Forelimb muscle (tissue), 1 donor: ENCODE measurements around the gene SPRY2. TPM values are rescaled to one million over a fixed set of nuclear protein-coding genes. Genes with fewer than 3 reads are reported as not detected.
A peak's percentile ranks its signal among the peaks of the same experiment; 100 is the strongest.
"Not testable (repeated sequence)": the region's sequence is repeated elsewhere in the genome, so short reads cannot be mapped to it uniquely, and the experiment has no call there.

Experiments used
- DNase-seq: peaks from one replicate; pipeline ENCODE4 v3.0.0-alpha.2; 2013; ENCODE audit warnings: low read depth
- polyA plus RNA-seq: library from polyadenylated mRNA; unstranded; fragments of 120-200 nt; gene quantifications from one replicate; pipeline ENCODE4 v1.2.1, GENCODE V29; 2013; ENCODE audit not compliant: insufficient read length

SPRY2 gene, protein sequence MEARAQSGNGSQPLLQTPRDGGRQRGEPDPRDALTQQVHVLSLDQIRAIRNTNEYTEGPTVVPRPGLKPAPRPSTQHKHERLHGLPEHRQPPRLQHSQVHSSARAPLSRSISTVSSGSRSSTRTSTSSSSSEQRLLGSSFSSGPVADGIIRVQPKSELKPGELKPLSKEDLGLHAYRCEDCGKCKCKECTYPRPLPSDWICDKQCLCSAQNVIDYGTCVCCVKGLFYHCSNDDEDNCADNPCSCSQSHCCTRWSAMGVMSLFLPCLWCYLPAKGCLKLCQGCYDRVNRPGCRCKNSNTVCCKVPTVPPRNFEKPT
- 67.8 TPM for polyA plus RNA-seq

DNA sequence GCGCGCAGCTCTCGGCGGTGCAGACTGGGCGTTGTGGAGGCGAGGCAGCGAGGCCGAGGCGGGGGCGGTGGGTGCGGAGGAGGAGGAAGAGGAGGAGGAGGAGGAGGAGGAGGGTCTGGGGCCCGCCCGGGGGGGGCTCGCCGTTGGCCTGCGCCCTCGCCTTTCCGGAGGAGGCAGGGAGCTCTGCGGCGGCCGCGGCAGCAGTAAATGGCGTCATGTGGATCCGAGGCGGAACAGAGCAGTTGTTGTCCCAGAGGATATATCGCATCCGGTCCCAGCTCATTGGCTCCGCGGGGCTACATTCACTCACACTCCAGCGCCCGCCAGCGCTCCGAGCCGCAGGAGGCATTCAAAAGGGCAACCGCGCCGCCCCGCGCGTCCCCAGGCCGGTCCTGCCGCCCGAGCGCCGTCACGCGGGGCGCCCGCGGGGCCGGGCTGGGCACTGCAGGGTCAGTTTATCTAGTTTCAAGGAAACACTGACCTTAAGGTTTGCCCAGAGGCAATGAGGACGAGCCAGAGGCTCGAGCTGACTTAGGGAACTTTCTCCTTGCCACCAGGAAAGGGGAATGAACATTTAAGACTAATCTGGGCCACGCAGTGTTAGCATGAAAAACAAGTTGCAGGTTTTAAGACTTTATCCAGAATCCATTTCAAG, at the start of gene SPRY2:
Gene SPRY2, minus strand, starts transcription at position 26 of the 655 bp plus-strand sequence. CDS start 3,421 bp downstream, outside the sequence.
- peak; percentile 96 for DNase-seq

DNA sequence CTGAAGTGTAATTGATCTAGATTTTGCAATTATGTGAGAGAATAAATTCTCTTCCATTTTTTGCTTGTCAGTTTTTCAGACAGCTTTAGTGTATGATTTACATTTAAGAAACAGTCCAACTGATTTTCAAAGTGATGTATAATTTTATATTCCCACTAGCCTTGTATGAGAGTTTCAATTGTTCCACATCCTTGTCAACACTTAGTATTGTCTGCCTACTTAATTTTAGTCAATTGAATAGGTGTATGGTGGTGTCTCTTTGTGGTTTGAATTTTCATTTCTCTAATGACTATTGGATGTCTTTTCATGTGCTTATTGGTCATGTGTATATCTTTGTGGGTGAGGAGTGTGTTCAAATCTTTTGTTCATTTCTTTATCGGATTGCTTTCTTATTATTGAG, 49.4 kb upstream of the SPRY2 start:
- DNase-seq = no peak

DNA sequence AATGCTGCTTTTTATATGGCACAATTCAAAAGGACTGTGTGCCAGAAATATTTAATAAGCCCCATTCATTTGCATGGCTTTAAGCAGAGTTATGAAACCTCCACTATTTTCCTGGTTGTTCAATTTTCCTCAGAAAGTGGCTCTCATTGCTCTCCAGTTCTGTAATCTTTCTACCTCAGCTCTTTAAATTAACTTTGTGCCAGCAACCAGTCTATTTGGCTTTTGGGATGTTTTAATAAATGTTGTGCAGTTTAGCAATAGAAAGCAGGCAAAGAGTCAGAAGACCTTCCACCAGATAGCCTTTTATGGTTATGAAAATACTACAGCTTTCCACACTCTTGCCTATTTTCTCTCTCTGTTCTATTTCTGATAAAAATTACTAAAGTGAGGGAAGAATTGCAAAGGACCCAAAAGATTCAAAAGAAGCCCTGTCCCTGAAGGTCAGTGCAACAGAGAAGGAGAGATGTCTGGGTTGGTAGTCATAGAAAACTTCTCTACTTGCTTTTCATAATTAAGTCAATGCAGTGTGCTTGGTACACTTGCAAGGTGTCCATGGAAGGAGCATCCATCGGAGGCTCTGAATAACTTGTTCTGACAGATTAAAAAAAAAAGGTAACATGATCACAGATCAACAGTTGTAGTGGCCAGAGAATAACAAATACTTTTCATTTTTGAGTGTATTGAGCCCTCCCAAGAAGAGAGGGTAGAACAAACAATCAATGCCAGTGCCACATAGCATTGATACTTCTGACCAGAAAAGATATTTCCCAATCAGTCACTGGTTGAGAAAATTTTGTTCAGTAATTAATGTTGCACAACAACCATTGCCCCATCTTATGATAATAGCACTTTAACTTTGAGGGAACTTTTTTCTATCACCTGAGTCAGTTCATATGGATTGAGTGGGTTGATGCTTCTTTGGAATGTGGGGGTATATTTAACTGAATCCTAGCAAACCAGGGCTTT, 48.4 kb upstream of the SPRY2 start:
- no peak for DNase-seq

DNA sequence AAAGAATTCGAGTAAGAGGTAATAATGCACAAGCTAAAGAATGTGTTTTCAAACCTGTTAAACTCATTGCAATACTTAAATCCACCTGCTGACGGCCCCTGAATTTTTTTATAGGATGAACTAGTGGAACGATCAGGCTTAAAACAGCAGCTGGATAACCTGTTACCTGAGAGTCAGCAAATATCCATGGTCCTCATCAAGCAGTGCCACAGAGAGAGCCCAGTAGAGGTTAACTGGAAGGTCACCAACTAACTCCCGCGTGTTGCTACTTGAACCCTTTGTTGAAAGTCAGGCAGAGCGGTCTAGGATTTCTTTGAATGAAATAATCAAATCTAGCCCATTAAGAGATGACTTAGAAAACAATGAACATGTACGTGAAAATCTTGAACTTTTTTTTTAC, 47.6 kb upstream of the SPRY2 start:
- no peak for DNase-seq

DNA sequence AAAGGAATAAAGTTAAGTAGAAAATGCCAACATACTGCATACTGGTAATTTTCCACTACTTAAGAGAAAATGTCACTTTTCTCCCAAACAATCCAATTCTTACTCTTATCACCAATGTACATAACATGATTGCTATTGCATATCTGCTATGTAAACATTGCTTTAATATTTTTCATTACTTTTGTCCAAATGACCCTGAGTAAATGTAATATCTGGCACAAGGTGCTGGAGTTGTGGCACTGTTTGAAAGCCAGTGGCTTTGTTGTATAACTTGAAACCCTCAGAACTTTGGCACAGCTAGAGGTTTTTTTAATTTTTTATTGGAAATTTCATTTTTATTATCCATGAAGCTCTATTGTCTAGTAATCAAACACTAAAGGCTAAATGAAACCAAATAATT, 45.7 kb upstream of the SPRY2 start:
- DNase-seq = no peak

DNA sequence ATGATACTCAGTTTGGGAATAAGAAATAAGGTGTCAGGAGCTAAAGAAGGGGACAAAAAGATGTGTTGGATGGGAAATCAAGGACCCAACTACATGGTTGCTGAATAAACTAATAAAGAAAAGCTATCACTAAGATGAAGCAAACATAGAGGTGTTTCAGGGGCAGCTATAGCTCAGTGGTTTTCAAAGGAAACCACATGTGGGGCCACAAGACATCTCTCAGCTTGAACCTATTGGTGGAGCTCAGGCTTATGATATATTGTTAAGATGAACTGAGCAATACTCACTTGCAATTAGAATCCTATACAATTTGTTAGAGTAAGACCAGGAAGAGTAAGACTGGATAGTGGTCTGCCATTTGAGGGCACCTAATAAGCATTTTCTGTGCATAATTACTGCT, 45.1 kb upstream of the SPRY2 start:
- no peak for DNase-seq

DNA sequence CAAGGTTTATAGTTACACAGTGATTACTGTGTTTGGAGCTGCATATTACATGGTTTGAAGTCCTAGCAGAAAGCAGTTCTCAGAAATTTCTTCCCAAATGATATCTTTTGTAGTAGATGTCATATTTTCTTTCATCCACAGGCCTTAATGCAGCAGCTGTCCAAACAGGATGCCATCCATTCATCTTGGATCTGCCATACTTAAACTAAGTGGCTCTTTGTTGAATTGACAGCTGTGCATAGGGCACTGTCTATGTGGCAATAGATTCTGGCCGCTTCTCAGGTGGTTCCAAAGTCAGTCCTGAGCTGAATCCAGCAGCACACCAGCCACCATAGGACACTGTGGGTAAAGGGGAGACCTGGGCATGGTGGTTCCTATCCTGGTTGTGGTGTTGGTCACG, 41.6 kb upstream of the SPRY2 start:
- no peak for DNase-seq

DNA sequence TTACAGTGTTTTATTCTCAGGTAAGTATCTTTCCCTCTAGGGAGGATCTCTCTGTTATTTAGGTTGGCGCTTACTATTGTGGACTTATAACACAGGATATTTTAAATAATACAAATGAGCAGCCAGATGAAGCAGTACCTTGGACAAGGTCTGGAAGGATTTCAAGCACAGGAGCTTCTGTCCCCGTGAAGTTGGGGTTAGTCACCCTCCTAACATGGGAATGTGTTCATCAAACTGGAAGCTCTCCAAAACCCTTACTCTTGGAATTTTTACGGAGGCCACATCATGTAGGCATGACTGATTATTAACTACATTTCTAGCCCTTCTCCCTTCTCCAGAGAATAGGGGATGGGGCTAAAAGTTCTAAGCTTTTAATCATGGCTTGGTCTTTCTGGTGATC, 38.3 kb upstream of the SPRY2 start:
- no peak for DNase-seq

DNA sequence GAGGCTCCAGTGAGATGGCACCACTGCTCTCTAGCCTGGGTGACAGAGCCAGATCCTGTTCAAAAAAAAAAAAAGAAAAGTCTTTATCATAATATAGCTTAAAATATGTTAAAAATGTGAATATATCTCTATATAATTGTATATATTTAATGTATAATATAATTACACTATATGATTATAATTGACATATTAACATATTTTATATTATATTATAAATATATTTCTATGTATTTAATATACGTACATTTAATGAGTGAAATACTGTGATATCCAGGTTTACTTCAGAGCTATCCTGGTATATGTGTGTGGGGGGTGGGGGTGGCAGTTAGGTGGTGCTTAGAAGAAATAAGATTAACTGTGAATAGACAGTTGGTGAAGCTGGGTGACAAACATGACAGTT, 35.6 kb upstream of the SPRY2 start:
- DNase-seq = no peak

DNA sequence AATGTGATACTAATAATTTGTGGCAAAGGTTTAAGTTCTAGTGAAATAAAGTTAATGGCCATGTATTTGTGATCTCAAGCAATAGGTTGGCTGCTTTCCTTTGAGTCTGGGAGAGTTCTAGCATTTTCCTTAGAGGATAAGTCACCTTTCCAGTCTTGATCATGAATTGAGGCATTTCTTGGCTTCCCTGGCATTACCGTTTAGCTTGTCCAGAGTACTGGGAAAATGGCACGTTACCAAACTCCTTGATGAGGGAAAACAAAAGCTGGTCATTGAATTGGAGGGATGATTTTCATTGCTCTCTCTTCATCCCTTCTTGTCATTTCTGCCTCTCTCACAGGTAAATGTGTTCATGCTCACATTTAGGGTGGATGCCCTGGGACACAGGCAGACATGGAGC, 34.0 kb upstream of the SPRY2 start:
- no peak for DNase-seq

DNA sequence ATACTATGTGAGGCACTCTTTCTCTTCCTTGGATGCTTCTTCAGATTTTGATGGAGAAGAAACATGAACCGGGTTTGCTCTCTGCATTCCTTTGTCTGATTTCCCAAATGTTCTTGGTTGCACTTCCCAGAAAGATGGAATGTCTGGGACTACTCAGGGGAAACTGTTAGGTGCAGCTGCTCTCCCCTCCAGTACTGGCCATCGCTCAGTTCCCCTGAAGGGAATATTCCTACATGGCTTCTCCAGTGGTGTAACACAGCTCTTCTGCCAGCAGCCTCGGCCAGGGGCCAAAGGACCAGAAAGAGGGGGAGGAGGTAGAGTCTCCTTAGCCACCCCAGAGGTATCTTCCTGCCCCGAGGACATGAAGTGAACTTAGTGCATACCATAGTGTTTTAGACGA, 33.5 kb upstream of the SPRY2 start:
- peak; percentile 56 for DNase-seq

DNA sequence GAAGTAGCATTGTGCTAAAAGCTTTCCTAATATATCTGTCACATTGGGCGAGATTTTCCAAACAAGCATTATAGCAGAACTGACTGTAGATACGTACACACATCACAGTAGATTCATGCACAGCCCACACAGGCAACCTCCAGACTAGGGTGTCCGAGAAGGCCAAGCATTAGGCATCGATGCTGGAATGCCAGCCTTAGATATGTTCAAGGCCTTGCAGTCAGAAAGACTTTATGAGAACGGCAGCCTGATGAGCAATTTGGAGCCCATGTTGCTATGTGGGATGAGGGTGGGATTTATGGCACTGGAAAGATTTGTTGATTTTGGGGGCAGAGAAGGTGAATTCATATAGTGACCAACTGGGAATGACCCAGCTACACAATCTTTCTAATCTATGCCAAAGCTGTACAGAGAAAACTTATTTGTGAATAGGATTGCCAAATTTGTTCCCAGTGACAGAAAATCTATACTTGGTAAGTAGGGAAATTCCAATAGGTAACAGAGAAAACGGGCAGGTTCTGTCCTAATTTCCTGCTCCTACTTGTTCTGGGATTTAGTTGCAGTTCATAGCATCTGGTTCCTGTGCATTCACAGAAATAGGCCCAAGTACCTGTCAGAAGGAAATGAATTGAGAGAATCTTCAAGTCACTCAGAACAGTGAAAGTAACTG, 31.0 kb upstream of the SPRY2 start:
- no peak for DNase-seq

DNA sequence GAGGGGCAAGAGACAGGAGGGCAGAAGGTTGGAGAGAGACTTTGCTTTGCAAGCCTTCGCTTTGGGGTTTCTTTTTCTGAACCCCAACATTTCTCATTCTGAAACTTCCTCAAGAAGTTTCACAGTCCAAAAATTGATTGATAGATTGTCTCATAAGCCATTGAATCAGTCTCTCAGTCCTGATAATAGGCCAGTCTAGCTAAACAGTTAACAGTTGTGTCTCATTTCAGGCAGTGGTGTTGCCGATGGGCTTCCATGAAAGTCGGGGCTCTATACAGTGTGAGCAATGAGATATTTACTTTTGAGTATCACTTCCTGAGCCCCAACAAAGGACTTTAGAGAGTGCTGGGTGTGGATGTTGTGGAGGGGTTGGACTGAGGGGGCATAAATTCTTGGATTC, 26.5 kb upstream of the SPRY2 start:
- no peak for DNase-seq

DNA sequence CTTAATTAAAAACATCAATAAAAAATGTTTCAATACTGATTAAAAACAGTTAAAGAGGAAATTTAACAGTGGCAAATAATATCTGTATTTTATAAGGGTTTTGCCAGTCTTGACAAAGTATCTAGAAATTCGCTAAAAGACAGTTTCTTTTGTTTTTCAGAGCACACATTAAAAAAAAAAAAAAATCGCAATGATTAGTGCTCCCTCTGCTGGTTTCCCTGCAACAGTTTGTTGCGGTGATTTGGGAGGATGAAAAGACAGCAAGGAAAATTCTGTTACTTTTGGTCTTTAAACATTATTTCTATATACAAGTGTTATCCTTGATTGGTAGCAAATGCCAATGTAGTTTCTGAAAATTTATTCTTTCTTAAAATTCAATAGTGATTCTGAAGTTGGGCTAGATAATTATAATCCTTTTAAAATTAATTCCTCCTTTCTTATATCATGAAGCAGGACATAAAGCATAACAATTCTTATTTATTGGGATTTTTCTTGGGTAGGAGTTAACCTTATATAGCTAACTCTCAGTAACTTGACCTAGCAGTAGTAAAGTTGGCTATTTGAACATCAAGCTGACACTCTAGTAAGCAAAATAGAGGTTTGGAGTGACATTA, 23.1 kb upstream of the SPRY2 start:
- DNase-seq = no peak

DNA sequence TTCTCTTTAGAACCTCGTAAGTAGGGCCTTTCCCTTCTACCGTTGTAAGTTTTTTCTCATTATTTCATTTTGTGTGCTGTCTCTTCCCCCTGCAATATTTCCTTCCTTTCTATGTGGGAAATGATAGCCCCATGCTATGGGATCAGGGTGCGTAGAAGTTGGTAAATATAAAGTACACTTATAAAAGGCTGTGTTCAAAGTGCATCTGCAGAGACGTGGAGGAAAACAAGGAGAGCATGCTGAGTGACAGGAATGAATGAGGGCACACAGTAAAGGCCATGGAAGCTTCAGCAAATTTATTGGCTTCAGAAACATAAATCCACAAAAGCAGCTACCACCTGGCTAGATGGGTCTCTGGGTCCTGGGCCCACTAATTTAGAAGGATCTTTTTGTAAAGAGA, 21.6 kb upstream of the SPRY2 start:
- no peak for DNase-seq

DNA sequence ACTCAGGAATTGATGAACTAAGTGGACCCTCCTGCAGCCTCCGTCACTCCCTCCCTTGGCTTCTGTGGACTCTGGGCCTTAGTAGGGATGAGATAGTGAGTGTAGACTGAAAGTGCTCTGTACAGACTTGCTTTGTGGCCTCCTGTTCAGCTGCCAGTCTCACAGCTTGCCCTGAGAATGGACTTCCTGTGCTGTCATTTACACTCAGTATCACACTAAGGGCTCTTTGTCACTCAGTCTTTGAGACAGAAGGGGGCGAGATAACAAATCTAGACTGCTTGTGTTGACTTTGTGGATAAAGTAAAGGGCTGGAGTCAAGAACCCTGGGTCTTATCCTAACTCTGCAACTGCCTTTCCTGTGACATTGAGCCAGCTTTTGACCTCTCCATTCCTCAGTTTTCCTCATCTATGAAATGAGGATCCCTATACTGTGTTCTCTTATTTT, 21.0 kb upstream of the SPRY2 start:
- DNase-seq = no peak

DNA sequence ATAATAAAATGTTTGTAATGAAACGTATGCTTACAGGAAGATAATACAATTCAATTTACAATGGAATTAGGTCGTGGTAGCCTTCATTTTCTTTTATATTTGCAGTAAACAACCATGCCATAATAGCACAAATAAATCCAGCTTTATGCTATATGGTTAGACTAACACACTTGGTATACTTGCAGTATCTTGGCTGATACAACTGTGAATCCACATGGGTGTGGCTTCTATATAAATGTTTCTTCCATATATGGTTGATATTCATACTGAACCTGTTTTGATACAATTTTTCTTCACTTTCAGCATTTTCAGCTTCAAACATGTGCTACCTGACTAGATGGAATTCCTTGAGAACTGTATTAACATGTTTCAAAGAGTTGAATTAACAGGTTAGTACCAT, 20.4 kb upstream of the SPRY2 start:
- no peak for DNase-seq

DNA sequence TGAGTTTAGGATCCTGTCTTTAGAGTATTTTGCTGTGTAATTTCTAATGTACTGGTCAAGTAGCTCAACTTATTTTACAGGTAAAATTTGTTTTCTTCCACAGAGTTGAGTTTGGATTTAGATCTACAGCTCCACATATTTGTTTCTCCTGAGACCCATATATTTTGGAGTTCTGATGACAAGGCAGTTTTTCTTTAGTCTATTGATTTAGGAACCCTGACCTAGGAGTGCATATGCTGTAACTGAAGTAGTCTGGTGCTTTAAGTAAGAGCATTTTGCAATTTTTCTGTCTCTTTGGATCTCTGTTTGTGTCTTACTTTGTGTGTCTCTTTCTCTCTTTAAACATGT, 19.5 kb upstream of the SPRY2 start:
- DNase-seq = no peak

DNA sequence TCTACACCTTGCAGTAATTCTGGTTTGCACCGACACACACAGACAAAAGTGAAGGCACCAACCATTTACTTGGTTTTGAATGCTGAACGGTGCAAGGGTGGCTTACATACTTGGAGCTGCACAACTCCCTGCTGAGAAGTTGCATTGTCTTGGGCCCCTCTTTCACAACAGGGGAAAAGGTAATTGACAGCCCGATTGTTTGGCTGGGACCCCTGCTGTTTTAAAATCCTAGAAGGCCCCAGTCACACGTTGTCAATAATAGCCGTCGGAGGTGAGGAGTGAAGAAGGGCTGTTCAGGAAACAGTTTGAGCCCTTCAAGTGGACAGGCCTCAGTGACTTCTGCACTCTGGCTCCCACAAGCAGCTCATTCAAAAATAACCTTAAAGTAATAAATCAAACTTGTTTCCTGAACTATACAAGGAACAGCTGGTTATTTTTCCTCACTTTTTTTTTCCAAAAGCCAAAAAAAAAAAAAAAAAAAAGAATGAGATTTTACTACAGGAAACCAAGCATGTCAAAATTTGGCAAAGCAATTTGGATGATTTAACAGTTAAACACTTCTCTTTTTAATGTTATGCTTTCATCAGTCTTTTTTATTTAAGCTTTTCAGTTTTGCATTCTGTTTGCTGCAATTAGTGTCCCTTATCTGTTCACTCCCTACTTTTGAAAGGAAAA, 19.0 kb upstream of the SPRY2 start:
- no peak for DNase-seq

DNA sequence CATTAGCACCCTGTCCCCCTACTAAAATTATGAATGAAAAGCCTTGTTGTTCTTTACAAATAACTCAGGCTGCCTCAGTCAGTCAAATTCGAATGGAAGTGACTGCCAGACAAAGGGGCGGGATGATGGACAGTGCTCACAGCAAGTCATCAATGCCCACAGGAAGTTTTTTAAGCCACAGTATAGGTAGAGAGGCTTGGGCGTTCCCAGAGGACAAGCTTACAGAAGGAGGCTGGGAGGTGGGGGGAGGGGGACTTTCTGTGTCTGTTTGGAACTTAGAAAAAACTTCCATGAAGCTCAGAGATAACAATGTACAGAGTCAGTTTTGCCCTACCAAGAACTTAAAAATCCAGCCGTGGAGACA, 18.5 kb upstream of the SPRY2 start:
- no peak for DNase-seq

DNA sequence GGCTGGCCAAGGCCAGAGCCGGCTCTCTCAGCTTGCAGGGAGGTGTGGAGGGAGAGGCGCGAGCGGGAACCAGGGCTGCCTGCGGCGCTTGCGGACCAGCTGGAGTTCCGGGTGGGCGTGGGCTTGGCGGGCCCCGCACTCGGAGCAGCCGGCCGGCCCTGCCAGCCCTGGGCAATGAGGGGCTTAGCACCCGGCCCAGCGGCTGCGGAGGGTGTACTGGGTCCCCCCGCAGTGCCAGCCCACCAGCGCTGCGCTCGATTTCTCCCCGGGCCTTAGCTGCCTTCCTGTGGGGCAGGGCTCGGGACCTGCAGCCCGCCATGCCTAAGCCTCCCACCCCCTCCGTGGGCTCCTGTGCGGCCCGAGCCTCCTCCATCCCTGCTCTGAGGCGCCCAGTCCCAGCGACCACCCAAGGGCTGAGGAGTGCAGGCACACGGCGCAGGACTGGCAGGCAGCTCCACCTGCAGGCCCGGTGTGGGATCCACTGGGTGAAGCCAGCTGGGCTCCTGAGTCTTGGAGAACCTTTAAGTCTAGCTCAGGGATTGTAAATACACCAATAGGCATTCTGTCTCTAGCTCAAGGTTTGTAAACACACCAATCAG, 14.7 kb upstream of the SPRY2 start:
- not testable (repeated sequence) for DNase-seq
